SK-N-SH (cell line): ENCODE measurements around the gene SLC17A7. TPM values are rescaled to one million over a fixed set of nuclear protein-coding genes. Genes with fewer than 3 reads are reported as not detected.

Source experiments
- CTCF ChIA-PET: fragments of 300-600, 350-600 bp; formaldehyde crosslinking; extraction: SDS; loops from one replicate; lab custom pipeline; 2021; lab: Yijun Ruan, JAX
- POLR2A ChIA-PET: fragments of 350-600 bp; sonication (Branson Sonifier 250); formaldehyde crosslinking; extraction: SDS; loops from one replicate; lab custom pipeline; 2020; ENCODE audit warnings: antibody characterized with exemption, inconsistent platforms; lab: Yijun Ruan, JAX
- DNase-seq: peaks from one replicate; pipeline ENCODE4 v3.0.0; 2012
- H2AFZ ChIP-seq: fragments of 200-600 bp; sonication (generic); 2 replicates; pipeline ENCODE4 v1.8.1; 2016; ENCODE audit warnings: antibody characterized with exemption, mild to moderate bottlenecking, low read depth
- H3F3A ChIP-seq: fragments of 200-600 bp; sonication (generic); replicated peaks from 2 replicates; pipeline ENCODE3; 2016; ENCODE audit warnings: antibody characterized with exemption, mild to moderate bottlenecking; ENCODE audit not compliant: insufficient read depth
- H3K27ac ChIP-seq, 2 experiments: fragments of 200-500 bp in 1 of 2; fragments of 200-600 bp in 1 of 2; sonication (Bioruptor generic) in 1 of 2; sonication (generic), shearing (Covaris generic) in 1 of 2; 2 replicates each; pipeline versions ENCODE4 v1.5.1 to v1.6.1; 2014 to 2016; ENCODE audit warnings: low read depth in 2 of 2, inconsistent platforms in 1 of 2, low read length in 1 of 2, mild to moderate bottlenecking in 1 of 2, mixed read lengths in 1 of 2
- H3K27me3 ChIP-seq: fragments of 200-600 bp; sonication (generic), shearing (Covaris generic); 2 replicates; pipeline ENCODE4 v1.6.1; 2016; ENCODE audit warnings: mixed run types; ENCODE audit not compliant: insufficient read depth
- H3K36me3 ChIP-seq, 2 experiments: fragments of 200-500 bp in 1 of 2; fragments of 200-600 bp in 1 of 2; sonication (Bioruptor generic) in 1 of 2; sonication (generic) in 1 of 2; replicated peaks in 1 of 2; 2 replicates each; pipeline versions ENCODE3 to v1.5.1; 2014 to 2016; ENCODE audit warnings: low read length in 1 of 2, mild to moderate bottlenecking in 1 of 2; ENCODE audit not compliant: insufficient read depth in 2 of 2, control insufficient read depth in 1 of 2
- H3K4me1 ChIP-seq, 2 experiments: fragments of 200-500 bp in 1 of 2; fragments of 200-600 bp in 1 of 2; sonication (Bioruptor generic) in 1 of 2; sonication (generic), shearing (Covaris generic) in 1 of 2; 2 replicates each; pipeline versions ENCODE4 v1.5.1 to v1.6.1; 2014 to 2016; ENCODE audit warnings: low read depth in 1 of 2, low read length in 1 of 2, mixed run types in 1 of 2; ENCODE audit not compliant: insufficient read depth in 2 of 2, control insufficient read depth in 1 of 2
- H3K4me2 ChIP-seq: fragments of 200-600 bp; sonication (generic), shearing (Covaris generic); 2 replicates; pipeline ENCODE4 v1.6.1; 2017; ENCODE audit warnings: mixed run types
- H3K4me3 ChIP-seq, 2 experiments: fragments of 200-500 bp in 1 of 2; fragments of 200-600 bp in 1 of 2; sonication (Bioruptor generic) in 1 of 2; sonication (generic), shearing (Covaris generic) in 1 of 2; 2 replicates each; pipeline versions ENCODE4 v1.5.1 to v1.8.1; 2014 to 2016; ENCODE audit warnings: low read depth in 2 of 2, inconsistent platforms in 1 of 2, low read length in 1 of 2, mild to moderate bottlenecking in 1 of 2, mixed read lengths in 1 of 2, moderate library complexity in 1 of 2
- H3K79me2 ChIP-seq: fragments of 200-600 bp; sonication (generic); 2 replicates; pipeline ENCODE4 v1.8.1; 2017; ENCODE audit warnings: mild to moderate bottlenecking; ENCODE audit not compliant: insufficient read depth
- H3K9ac ChIP-seq: fragments of 200-600 bp; sonication (generic); 2 replicates; pipeline ENCODE4 v1.6.1; 2017; ENCODE audit warnings: mixed run types
- H3K9me2 ChIP-seq: fragments of 200-600 bp; sonication (generic); 2 replicates; pipeline ENCODE4 v1.6.1; 2017; ENCODE audit warnings: mixed run types
- H3K9me3 ChIP-seq: fragments of 200-600 bp; sonication (generic); 2 replicates; pipeline ENCODE4 v1.6.1; 2017; ENCODE audit warnings: mixed run types, mild to moderate bottlenecking, moderate library complexity
- H4K20me1 ChIP-seq: fragments of 200-600 bp; sonication (generic); 2 replicates; pipeline ENCODE4 v1.6.1; 2017; ENCODE audit warnings: mild to moderate bottlenecking, mixed run types; ENCODE audit not compliant: insufficient read depth
- ELF1 ChIP-seq: IDR thresholded peaks from 2 replicates; pipeline ENCODE4 v1.4.0; 2012
- EP300 ChIP-seq, 2 experiments: IDR thresholded peaks; 2 replicates each; pipeline versions ENCODE4 v1.4.0 to v1.6.1; 2012; ENCODE audit warnings: borderline replicate concordance in 1 of 2, low read depth in 1 of 2, low read length in 1 of 2
- EZH2phosphoT487 ChIP-seq: fragments of 200-600 bp; sonication (generic); IDR thresholded peaks from 2 replicates; pipeline ENCODE4 v1.6.1; 2017; ENCODE audit warnings: low read depth, mixed run types, mild to moderate bottlenecking, antibody characterized with exemption, moderate library complexity, borderline replicate concordance
- GATA2 ChIP-seq: sonication (generic); formaldehyde crosslinking; IDR thresholded peaks from 2 replicates; pipeline ENCODE4 v1.5.0; 2020; ENCODE audit warnings: mild to moderate bottlenecking, missing genetic modification reagents
- JUND ChIP-seq: IDR thresholded peaks from 2 replicates; pipeline ENCODE4 v1.4.0; 2012
- NFIC ChIP-seq: IDR thresholded peaks from 2 replicates; pipeline ENCODE4 v1.4.0; 2012; ENCODE audit warnings: borderline replicate concordance
- NRF1 ChIP-seq: IDR thresholded peaks from 2 replicates; pipeline ENCODE4 v1.6.1; 2012; ENCODE audit warnings: low read depth, mild to moderate bottlenecking, low read length
- POLR2AphosphoS5 ChIP-seq: IDR thresholded peaks from 2 replicates; pipeline ENCODE4 v1.6.1; 2012; ENCODE audit warnings: low read depth, low read length
- RAD21 ChIP-seq: IDR thresholded peaks from 2 replicates; pipeline ENCODE4 v1.6.1; 2012; ENCODE audit warnings: mild to moderate bottlenecking, low read length
- RCOR1 ChIP-seq: fragments of 150-350 bp; IDR thresholded peaks from 2 replicates; pipeline ENCODE4 v1.6.1; 2017; ENCODE audit warnings: antibody characterized with exemption, low read length
- RFX5 ChIP-seq: IDR thresholded peaks from 2 replicates; pipeline ENCODE4 v1.6.1; 2012; ENCODE audit warnings: mild to moderate bottlenecking, improper control_type of control experiment, low read length
- RXRA ChIP-seq: IDR thresholded peaks from 2 replicates; pipeline ENCODE4 v1.4.0; 2012; ENCODE audit warnings: low read depth, mild to moderate bottlenecking, borderline replicate concordance
- SIN3A ChIP-seq: IDR thresholded peaks from 2 replicates; pipeline ENCODE4 v1.6.1; 2012; ENCODE audit warnings: low read depth, mild to moderate bottlenecking, low read length, moderate library complexity, borderline replicate concordance
- SMC3 ChIP-seq: IDR thresholded peaks from 2 replicates; pipeline ENCODE4 v1.6.1; 2012; ENCODE audit warnings: low read depth, low read length, improper control_type of control experiment
- WGBS: methylation state at CpG from one replicate; pipeline ENCODE4 v1.1.6; 2017; ENCODE audit warnings: low lambda C conversion rate; 5-methylcytosine and 5-hydroxymethylcytosine counted together
- polyA plus RNA-seq, 3 experiments: library from polyadenylated mRNA; depleted of rRNA; stranded (reverse); fragments of >200 nt; gene quantifications; 2 replicates each; pipeline ENCODE4 v1.2.3, GENCODE V29; 2012
- TF ChIP-seq, protein P1 (sequence below): IDR thresholded peaks from 2 replicates; pipeline ENCODE4 v1.6.1; 2012; ENCODE audit warnings: mild to moderate bottlenecking, low read depth, low read length, moderate library complexity
- TF ChIP-seq, protein P2 (sequence below): fragments of 200-600 bp; sonication (generic); IDR thresholded peaks from 2 replicates; pipeline ENCODE4 v1.6.1; 2017; ENCODE audit warnings: antibody characterized with exemption, mild to moderate bottlenecking, moderate library complexity
- TF ChIP-seq, protein P3 (sequence below): IDR thresholded peaks from 2 replicates; pipeline ENCODE4 v1.4.0; 2012; ENCODE audit warnings: low read depth, borderline replicate concordance

SLC17A7 gene
- polyA plus RNA-seq, 1 of the 3 experiments (the other 2 are of a cell fraction): 0.59 TPM

DNA sequence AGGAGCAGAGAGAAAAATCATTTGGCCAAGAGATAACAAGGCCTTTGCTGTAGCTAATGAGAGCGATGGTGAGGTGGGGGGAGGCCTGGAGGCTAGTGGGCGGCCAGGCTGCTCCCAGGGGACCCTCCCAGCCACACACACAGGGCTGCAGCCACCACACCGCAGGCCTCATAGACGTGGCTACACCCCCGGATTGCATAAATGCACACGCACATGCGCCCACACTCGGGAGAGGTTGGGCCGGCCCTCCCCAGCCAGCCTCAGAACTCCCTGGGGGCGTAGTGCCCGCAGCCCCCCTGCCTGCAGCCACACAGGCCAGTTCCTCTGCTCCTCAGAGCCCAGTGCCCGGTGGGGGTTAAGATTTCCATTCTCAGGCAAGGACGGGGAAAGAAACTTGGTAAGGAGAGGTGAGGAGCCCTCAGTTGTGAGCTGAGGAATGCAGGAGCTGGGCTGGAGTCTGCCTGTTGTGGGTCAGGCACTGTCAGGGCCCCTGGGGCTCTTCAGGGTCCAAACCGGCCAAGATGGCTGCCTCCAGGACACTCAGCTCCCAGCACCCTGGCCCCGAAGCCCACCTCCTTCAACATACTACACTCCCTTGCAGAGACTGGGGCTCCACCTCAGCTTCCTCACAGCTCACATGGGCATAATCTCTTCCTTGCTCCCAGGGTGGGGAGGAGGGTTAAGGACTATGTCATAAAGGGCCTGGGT lies 26.1 kb downstream of the SLC17A7 start:
- POLR2A ChIA-PET: no interaction called here
- Histone ChIP-seq H3K9me2 (no peaks in the 10 kb centered on the region), H3K4me1 (peaks cover 0 to 12% of the 10 kb centered on the region in 2 experiments; a peak in 1 of 4 replicates), H3F3A (no peaks in the 10 kb centered on the region), H4K20me1 (no peaks in the 10 kb centered on the region), H3K4me3 (no peak overlapping the region), H3K9ac (no peak overlapping the region), H3K9me3 (no peaks in the 10 kb centered on the region), H3K27me3 (peaks cover 39% of the 10 kb centered on the region), H3K27ac (no peak overlapping the region), H3K4me2 (no peak overlapping the region), H2AFZ (no peak overlapping the region), H3K79me2 (no peaks in the 10 kb centered on the region), H3K36me3 (no peaks in the 10 kb centered on the region)
- 43% methylated on average over 13 of the region's 15 CpGs for WGBS
- DNase-seq: no peak
- CTCF ChIA-PET: interaction anchor here (0.7 to 17.5 kb wide), 2 partner anchors 23 to 29 kb away, joined by 3 to 108 read pairs; no protein-coding TSS in a partner anchor
- TF ChIP-seq, protein P1, sequence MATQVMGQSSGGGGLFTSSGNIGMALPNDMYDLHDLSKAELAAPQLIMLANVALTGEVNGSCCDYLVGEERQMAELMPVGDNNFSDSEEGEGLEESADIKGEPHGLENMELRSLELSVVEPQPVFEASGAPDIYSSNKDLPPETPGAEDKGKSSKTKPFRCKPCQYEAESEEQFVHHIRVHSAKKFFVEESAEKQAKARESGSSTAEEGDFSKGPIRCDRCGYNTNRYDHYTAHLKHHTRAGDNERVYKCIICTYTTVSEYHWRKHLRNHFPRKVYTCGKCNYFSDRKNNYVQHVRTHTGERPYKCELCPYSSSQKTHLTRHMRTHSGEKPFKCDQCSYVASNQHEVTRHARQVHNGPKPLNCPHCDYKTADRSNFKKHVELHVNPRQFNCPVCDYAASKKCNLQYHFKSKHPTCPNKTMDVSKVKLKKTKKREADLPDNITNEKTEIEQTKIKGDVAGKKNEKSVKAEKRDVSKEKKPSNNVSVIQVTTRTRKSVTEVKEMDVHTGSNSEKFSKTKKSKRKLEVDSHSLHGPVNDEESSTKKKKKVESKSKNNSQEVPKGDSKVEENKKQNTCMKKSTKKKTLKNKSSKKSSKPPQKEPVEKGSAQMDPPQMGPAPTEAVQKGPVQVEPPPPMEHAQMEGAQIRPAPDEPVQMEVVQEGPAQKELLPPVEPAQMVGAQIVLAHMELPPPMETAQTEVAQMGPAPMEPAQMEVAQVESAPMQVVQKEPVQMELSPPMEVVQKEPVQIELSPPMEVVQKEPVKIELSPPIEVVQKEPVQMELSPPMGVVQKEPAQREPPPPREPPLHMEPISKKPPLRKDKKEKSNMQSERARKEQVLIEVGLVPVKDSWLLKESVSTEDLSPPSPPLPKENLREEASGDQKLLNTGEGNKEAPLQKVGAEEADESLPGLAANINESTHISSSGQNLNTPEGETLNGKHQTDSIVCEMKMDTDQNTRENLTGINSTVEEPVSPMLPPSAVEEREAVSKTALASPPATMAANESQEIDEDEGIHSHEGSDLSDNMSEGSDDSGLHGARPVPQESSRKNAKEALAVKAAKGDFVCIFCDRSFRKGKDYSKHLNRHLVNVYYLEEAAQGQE: no peak
- TF ChIP-seq NFIC: no peak
- no peak for TF ChIP-seq SMC3
- TF ChIP-seq SIN3A: no peak

DNA sequence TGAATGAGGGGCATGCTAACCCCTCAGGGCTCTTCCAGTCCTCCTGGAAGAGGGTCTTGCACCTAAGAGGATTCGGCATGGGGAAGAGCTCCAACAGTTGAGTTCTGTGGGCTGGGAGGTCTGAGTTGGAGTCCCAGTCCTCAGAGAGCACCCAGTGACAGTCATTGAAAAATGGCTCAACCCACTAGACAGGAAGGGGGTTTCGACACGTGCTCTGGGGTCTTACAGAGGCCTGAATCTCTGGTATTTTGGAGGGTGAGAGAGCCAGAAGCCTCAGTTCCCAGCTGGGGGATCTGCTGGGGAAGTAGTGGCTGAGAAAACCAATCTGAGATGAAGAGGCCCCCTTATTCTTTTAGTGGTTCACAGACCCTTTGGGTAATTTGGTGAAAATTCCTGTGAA lies 27.1 kb downstream of the SLC17A7 start:
- no peaks in the 10 kb centered on the region for H3K9me3 ChIP-seq
- no peaks in the 10 kb centered on the region for H3K36me3 ChIP-seq
- no peak overlapping the region for H3K4me3 ChIP-seq
- H2AFZ ChIP-seq: no peak overlapping the region
- no peak overlapping the region for H3K27ac ChIP-seq
- POLR2A ChIA-PET: no interaction called here
- no peak overlapping the region for H3K9ac ChIP-seq
- H3K27me3 ChIP-seq: peaks cover 30% of the 10 kb centered on the region
- H4K20me1 ChIP-seq: no peaks in the 10 kb centered on the region
- TF ChIP-seq RFX5 (no peak), POLR2AphosphoS5 (no peak), GATA2 (CRISPR knock-in tag) (no peak), EZH2phosphoT487 (no peak), RCOR1 (no peak), NFIC (no peak), EP300 (IDR thresholded peaks at IDR 0.05; ENCODE audit: borderline replicate concordance in 1 of 2, low read depth in 1 of 2, low read length in 1 of 2) (no peak), ELF1 (no peak), RXRA (no peak), JUND (no peak), NRF1 (no peak), RAD21 (no peak)
- TF ChIP-seq, protein P2, sequence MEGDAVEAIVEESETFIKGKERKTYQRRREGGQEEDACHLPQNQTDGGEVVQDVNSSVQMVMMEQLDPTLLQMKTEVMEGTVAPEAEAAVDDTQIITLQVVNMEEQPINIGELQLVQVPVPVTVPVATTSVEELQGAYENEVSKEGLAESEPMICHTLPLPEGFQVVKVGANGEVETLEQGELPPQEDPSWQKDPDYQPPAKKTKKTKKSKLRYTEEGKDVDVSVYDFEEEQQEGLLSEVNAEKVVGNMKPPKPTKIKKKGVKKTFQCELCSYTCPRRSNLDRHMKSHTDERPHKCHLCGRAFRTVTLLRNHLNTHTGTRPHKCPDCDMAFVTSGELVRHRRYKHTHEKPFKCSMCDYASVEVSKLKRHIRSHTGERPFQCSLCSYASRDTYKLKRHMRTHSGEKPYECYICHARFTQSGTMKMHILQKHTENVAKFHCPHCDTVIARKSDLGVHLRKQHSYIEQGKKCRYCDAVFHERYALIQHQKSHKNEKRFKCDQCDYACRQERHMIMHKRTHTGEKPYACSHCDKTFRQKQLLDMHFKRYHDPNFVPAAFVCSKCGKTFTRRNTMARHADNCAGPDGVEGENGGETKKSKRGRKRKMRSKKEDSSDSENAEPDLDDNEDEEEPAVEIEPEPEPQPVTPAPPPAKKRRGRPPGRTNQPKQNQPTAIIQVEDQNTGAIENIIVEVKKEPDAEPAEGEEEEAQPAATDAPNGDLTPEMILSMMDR: no peak
- TF ChIP-seq, protein P3, sequence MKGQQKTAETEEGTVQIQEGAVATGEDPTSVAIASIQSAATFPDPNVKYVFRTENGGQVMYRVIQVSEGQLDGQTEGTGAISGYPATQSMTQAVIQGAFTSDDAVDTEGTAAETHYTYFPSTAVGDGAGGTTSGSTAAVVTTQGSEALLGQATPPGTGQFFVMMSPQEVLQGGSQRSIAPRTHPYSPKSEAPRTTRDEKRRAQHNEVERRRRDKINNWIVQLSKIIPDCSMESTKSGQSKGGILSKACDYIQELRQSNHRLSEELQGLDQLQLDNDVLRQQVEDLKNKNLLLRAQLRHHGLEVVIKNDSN: no peak
- no peaks in the 10 kb centered on the region for H3K79me2 ChIP-seq
- no peak for DNase-seq
- no peak overlapping the region for H3K4me2 ChIP-seq
- CTCF ChIA-PET: interaction anchor here (17.5 kb wide), 1 partner anchor 22 kb away, joined by 108 read pairs; no protein-coding TSS in a partner anchor
- 67% methylated on average over 3 of the region's 3 CpGs for WGBS
- H3K9me2 ChIP-seq: no peaks in the 10 kb centered on the region
- H3K4me1 ChIP-seq: peaks cover 0 to 12% of the 10 kb centered on the region in 2 experiments; a peak in 1 of 4 replicates
- no peaks in the 10 kb centered on the region for H3F3A ChIP-seq
